K562 (cell line): Measurements from ENCODE around the gene CHRM4. TPM values are rescaled to one million over a fixed set of nuclear protein-coding genes. Genes with fewer than 3 reads are reported as not detected.

Experiments used
- ARID4B ChIP-seq: sonication (generic); formaldehyde crosslinking; IDR thresholded peaks from 2 replicates; pipeline ENCODE4 v1.8.0; 2022; ENCODE audit warnings: mild to moderate bottlenecking, missing genetic modification reagents
- CHD4 ChIP-seq: fragments of 200-600 bp; sonication (generic); IDR thresholded peaks from 3 replicates; pipeline ENCODE4 v1.6.1; 2012; ENCODE audit warnings: low read depth, mild to moderate bottlenecking, mixed read lengths, low read length, inconsistent platforms; ENCODE audit not compliant: insufficient read depth, insufficient replicate concordance, poor library complexity, severe bottlenecking
- ELF2 ChIP-seq: fragments of 250-450 bp; sonication (Bioruptor Pico); IDR thresholded peaks from 2 replicates; pipeline ENCODE4 v1.5.0; 2021; ENCODE audit warnings: mild to moderate bottlenecking
- ELK1 ChIP-seq: sonication (generic); formaldehyde crosslinking; IDR thresholded peaks from 2 replicates; pipeline ENCODE4 v1.8.1; 2022; ENCODE audit warnings: missing genetic modification reagents
- ESRRA ChIP-seq: fragments of 450-650 bp; IDR thresholded peaks from 2 replicates; pipeline ENCODE4 v1.6.1; 2014; ENCODE audit warnings: low read depth, mild to moderate bottlenecking, moderate library complexity, borderline replicate concordance
- ETS1 ChIP-seq: conservative IDR thresholded peaks from 2 replicates; pipeline ENCODE4 v1.6.1; 2011; ENCODE audit warnings: low read depth, mild to moderate bottlenecking, low read length; ENCODE audit not compliant: control insufficient read depth
- ILF3 ChIP-seq: fragments of 450-650 bp; IDR thresholded peaks from 2 replicates; pipeline ENCODE4 v1.6.1; 2018; ENCODE audit warnings: antibody characterized with exemption, mild to moderate bottlenecking, moderate library complexity, borderline replicate concordance
- MECOM ChIP-seq: fragments of 250-450 bp; sonication (Bioruptor Pico); IDR thresholded peaks from 2 replicates; pipeline ENCODE4 v1.8.0; 2022; ENCODE audit warnings: inconsistent platforms
- MLX ChIP-seq, 2 experiments: fragments of 450-650 bp in 1 of 2; sonication (generic) in 1 of 2; formaldehyde crosslinking; conservative IDR thresholded peaks; 2 replicates each; pipeline versions ENCODE4 v1.4.0 to v1.8.1; 2020 to 2022; ENCODE audit warnings: mild to moderate bottlenecking in 1 of 2, missing genetic modification reagents in 1 of 2
- NONO ChIP-seq, 2 experiments: fragments of 200-400 bp in 1 of 2; fragments of 450-650 bp in 1 of 2; formaldehyde crosslinking in 1 of 2; IDR thresholded peaks; 2 replicates each; pipeline ENCODE4 v1.6.1; 2017; ENCODE audit warnings: low read depth in 2 of 2, mild to moderate bottlenecking in 2 of 2, moderate library complexity in 2 of 2, low read length in 1 of 2
- NR2C1 ChIP-seq, 2 experiments: fragments of 450-650 bp; IDR thresholded peaks; 2 replicates each; pipeline ENCODE4 v1.6.1; 2017; ENCODE audit warnings: mild to moderate bottlenecking in 2 of 2, antibody characterized with exemption in 1 of 2, inconsistent platforms in 1 of 2, missing compliant biosample characterization in 1 of 2, missing genetic modification characterization in 1 of 2
- PHB ChIP-seq: fragments of 250-450 bp; sonication (Bioruptor Pico); IDR thresholded peaks from 2 replicates; pipeline ENCODE4 v1.5.0; 2021
- POLR2A ChIP-seq: fragments of 450-650 bp; conservative IDR thresholded peaks from 2 replicates; pipeline ENCODE4 v1.6.1; 2016
- SMARCE1 ChIP-seq: fragments of 450-650 bp; IDR thresholded peaks from 2 replicates; pipeline ENCODE4 v1.7.1; 2016; ENCODE audit warnings: mild to moderate bottlenecking
- USF2 ChIP-seq: sonication (generic); formaldehyde crosslinking; IDR thresholded peaks from 2 replicates; pipeline ENCODE4 v1.5.0; 2020; ENCODE audit warnings: missing genetic modification reagents
- XRCC5 ChIP-seq: fragments of 200-400 bp; formaldehyde crosslinking; IDR thresholded peaks from 2 replicates; pipeline ENCODE4 v1.6.1; 2017; ENCODE audit warnings: low read depth, mild to moderate bottlenecking, low read length
- ZBTB8A ChIP-seq: fragments of 450-650 bp; IDR thresholded peaks from 2 replicates; pipeline ENCODE4 v1.6.1; 2018; ENCODE audit warnings: mild to moderate bottlenecking, moderate library complexity; ENCODE audit not compliant: partially characterized antibody
- ZNF354B ChIP-seq: fragments of 250-450 bp; sonication (Bioruptor Pico); IDR thresholded peaks from 2 replicates; pipeline ENCODE4 v1.4.0; 2020
- ZNF584 ChIP-seq: fragments of 200-800 bp; sonication (Bioruptor generic); IDR thresholded peaks from 2 replicates; pipeline ENCODE4 v1.6.1; 2016; ENCODE audit warnings: low read depth, mild to moderate bottlenecking, missing genetic modification characterization, missing compliant biosample characterization
- polyA plus RNA-seq, 8 experiments: library from polyadenylated mRNA; depleted of rRNA in 4 of 8; stranded (reverse) in 5 of 8; unstranded in 3 of 8; fragments of >200 nt; fragmentation: Nextera tagmentation in 2 of 8; fragmentation: Illumina TruSeq in 1 of 8; extraction: Ambion mirVana in 2 of 8; extraction: Trizol in 1 of 8; gene quantifications; 2 replicates each; pipeline versions ENCODE4 v1.2.1 to v1.2.3, GENCODE V29; 2011 to 2014; ENCODE audit warnings: inconsistent platforms in 1 of 8, missing spikeins in 1 of 8
- total RNA-seq, 7 experiments: library from RNA; depleted of rRNA in 6 of 7; stranded (reverse); fragments of >200 nt in 6 of 7; fragmentation: Illumina TruSeq in 2 of 7; extraction: Trizol in 2 of 7; gene quantifications; 2 replicates each; pipeline versions ENCODE4 v1.2.1 to v1.2.3, GENCODE V29; 2011 to 2021; ENCODE audit warnings: low replicate concordance in 1 of 7

The CHRM4 gene
- total and polyA plus RNA-seq, 9 of the 15 experiments (the other 6 are each of a cell fraction or from before 2014, with no cell fraction given) = 0.22 to 1.3 (median 0.40) TPM; not detected in 2

GRCh38 chr11:46352063-46352841 is 39.3 kb downstream of the CHRM4 start (continued):
- TF ChIP-seq ARID4B = no peak
- no peak for TF ChIP-seq ELF2 (CRISPR knock-in tag)
- no peak for TF ChIP-seq SMARCE1
- no peak for TF ChIP-seq ZNF584 (CRISPR knock-in tag)
- TF ChIP-seq ESRRA = peak; percentile 46; the same call in 1 of the 2 replicates
- no peak for TF ChIP-seq ZNF354B (CRISPR knock-in tag)
- no peak for TF ChIP-seq ELK1 (CRISPR knock-in tag)
- no peak for TF ChIP-seq MECOM (CRISPR knock-in tag)
- TF ChIP-seq MLX (CRISPR knock-in tag; conservative IDR thresholded peaks at IDR 0.05) = no peak
- no peak for TF ChIP-seq CHD4
- no peak for TF ChIP-seq PHB
- no peak for TF ChIP-seq ZBTB8A
- TF ChIP-seq POLR2A = no peak; the same call in 1 of the 2 replicates
- TF ChIP-seq XRCC5 = peak; percentile 70; the same call in 1 of the 2 replicates
- TF ChIP-seq ETS1 = 0 out of 2 replicates have a peak, but pooled peaks have one; percentile 32
- TF ChIP-seq NR2C1 (IDR thresholded peaks at IDR 0.05) = no peak
- TF ChIP-seq NR2C1 (tag; IDR thresholded peaks at IDR 0.05) = no peak
- no peak for TF ChIP-seq USF2
- TF ChIP-seq NONO (IDR thresholded peaks at IDR 0.05; ENCODE audit: low read depth in 2 of 2, low read length in 1 of 2) = peak in 1 of 2 experiments; percentile 50; a peak in 1 of 4 replicates
- no peak for TF ChIP-seq ILF3
